PC-9 (cell line): ENCODE results near the gene AP4B1. TPM values are rescaled to one million over a fixed set of nuclear protein-coding genes. Genes with fewer than 3 reads are reported as not detected.

Experiments used
- BruUV-seq: library from RNA; stranded (reverse); fragments of 400-500 nt; replicated peaks from 2 replicates; lab custom pipeline; 2021; lab: Mats Ljungman, UMichigan
- CTCF ChIA-PET: fragments of 300-600 bp; sonication (Branson Sonifier 250); formaldehyde crosslinking; loops from one replicate; lab custom pipeline; 2022; ENCODE audit warnings: antibody characterized with exemption; lab: Charles Lee
- POLR2A ChIA-PET: fragments of 300-600 bp; sonication (Branson Sonifier 250); formaldehyde crosslinking; loops from one replicate; lab custom pipeline; 2022; ENCODE audit warnings: antibody characterized with exemption; ENCODE audit not compliant: unreplicated experiment; lab: Charles Lee
- DNase-seq, 2 experiments: peaks; one replicate each; pipeline versions ENCODE4 v3.0.0 to v3.0.0-alpha.2; 2015 to 2022; ENCODE audit warnings: mixed read lengths in 1 of 2
- H2AFZ ChIP-seq: fragments of 200-600 bp; sonication (generic); 2 replicates; pipeline ENCODE4 v1.8.1; 2017; ENCODE audit warnings: antibody characterized with exemption
- H3F3A ChIP-seq: fragments of 200-600 bp; sonication (generic); 2 replicates; pipeline ENCODE4 v1.8.1; 2017; ENCODE audit warnings: antibody characterized with exemption, mild to moderate bottlenecking, low read depth; ENCODE audit not compliant: insufficient read depth
- H3K27ac ChIP-seq: fragments of 200-600 bp; sonication (generic); 2 replicates; pipeline ENCODE4 v1.6.1; 2016; ENCODE audit warnings: mixed run types
- H3K27me3 ChIP-seq: fragments of 200-600 bp; sonication (generic); 2 replicates; pipeline ENCODE4 v1.6.1; 2016; ENCODE audit warnings: low read depth, mixed run types; ENCODE audit not compliant: insufficient read depth
- H3K36me3 ChIP-seq: fragments of 200-600 bp; sonication (generic); 2 replicates; pipeline ENCODE4 v1.6.1; 2016; ENCODE audit warnings: low read depth, mixed run types
- H3K4me1 ChIP-seq: fragments of 200-600 bp; sonication (generic); replicated peaks from 2 replicates; pipeline ENCODE4 v1.6.1; 2016; ENCODE audit warnings: mixed run types; ENCODE audit not compliant: insufficient read depth
- H3K4me2 ChIP-seq: fragments of 200-600 bp; sonication (generic); 2 replicates; pipeline ENCODE4 v1.6.1; 2017; ENCODE audit warnings: mixed run types
- H3K4me3 ChIP-seq: fragments of 200-600 bp; sonication (generic); 2 replicates; pipeline ENCODE4 v1.6.1; 2016; ENCODE audit warnings: mixed run types
- H3K79me2 ChIP-seq: fragments of 200-600 bp; sonication (generic); 2 replicates; pipeline ENCODE4 v1.6.1; 2017; ENCODE audit warnings: low read depth, mixed run types
- H3K9me2 ChIP-seq: fragments of 200-600 bp; sonication (generic); 2 replicates; pipeline ENCODE4 v1.8.1; 2017; ENCODE audit warnings: mild to moderate bottlenecking; ENCODE audit not compliant: insufficient read depth
- H3K9me3 ChIP-seq: fragments of 200-600 bp; sonication (generic); 2 replicates; pipeline ENCODE4 v1.8.1; 2016; ENCODE audit warnings: low read depth; ENCODE audit not compliant: insufficient read depth
- H4K20me1 ChIP-seq: fragments of 200-600 bp; sonication (generic); 2 replicates; pipeline ENCODE4 v1.8.1; 2017; ENCODE audit not compliant: insufficient read depth
- CTCF ChIP-seq: fragments of 200-600 bp; sonication (generic); conservative IDR thresholded peaks from 2 replicates; pipeline ENCODE4 v1.6.1; 2017; ENCODE audit warnings: mixed run types, antibody characterized with exemption, mild to moderate bottlenecking, moderate library complexity
- EZH2 ChIP-seq: fragments of 200-600 bp; sonication (generic); IDR thresholded peaks from 2 replicates; pipeline ENCODE4 v1.8.0; 2017; ENCODE audit warnings: antibody characterized with exemption, low read depth
- intact Hi-C: fragments of 100-400 bp; cut with micrococcal nuclease; formaldehyde crosslinking; loops from one replicate; pipeline ENCODE4 v1.10.0; 2022; ENCODE audit not compliant: unreplicated experiment
- total RNA-seq: library from RNA; stranded (reverse); gene quantifications from 2 replicates; pipeline ENCODE4 v1.2.3, GENCODE V29; 2021

Gene AP4B1
- total RNA-seq, 1 experiment from 2014 or later, result 11.7 TPM

DNA sequence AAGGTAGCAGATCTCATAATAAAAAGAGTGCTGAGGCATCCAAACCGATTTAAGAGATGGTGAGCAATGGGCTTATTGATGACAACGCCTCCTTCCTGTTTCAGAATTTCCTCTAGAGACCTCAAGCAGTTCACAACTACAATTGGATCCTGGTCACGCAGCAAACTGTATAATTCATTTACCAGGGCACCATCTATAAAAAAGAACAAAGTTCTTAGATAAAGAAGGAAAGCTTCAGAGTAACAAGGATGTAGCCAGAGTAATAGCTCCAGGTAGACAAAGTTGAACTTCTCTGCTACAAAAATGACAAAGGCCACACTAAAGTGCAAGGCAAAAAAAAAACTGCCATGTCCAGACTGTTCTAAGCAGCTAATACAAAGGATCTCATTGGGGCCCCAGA is 3.4 kb downstream of the AP4B1 start:
- no peaks in the 10 kb centered on the region for H3K9me3 ChIP-seq
- H3F3A ChIP-seq, result peaks cover 10% of the 10 kb centered on the region
- ChIA-PET POLR2A (no interaction called here), CTCF (no interaction called here)
- no peak for DNase-seq
- H3K79me2 ChIP-seq, result peaks cover 26% of the 10 kb centered on the region
- H3K9me2 ChIP-seq, result no peaks in the 10 kb centered on the region
- H3K27me3 ChIP-seq, result no peaks in the 10 kb centered on the region
- peaks cover 10% of the 10 kb centered on the region for H3K4me1 ChIP-seq
- TF ChIP-seq CTCF (no peak), EZH2 (no peak)
- no peak overlapping the region for H3K27ac ChIP-seq
- no peak overlapping the region for H3K4me3 ChIP-seq
- intact Hi-C loops, result no loop called here
- H2AFZ ChIP-seq, result no peak overlapping the region
- BruUV-seq, result no TSS peak
- no peak overlapping the region for H3K4me2 ChIP-seq
- no peaks in the 10 kb centered on the region for H4K20me1 ChIP-seq
- H3K36me3 ChIP-seq, result no peaks in the 10 kb centered on the region; the same call in 1 of the 2 replicates

- no peaks in the 10 kb centered on the region; the same call in 1 of the 2 replicates for H3K36me3 ChIP-seq
- peaks cover 10% of the 10 kb centered on the region for H3K4me1 ChIP-seq
- H3K4me3 ChIP-seq, result no peak overlapping the region
- ChIA-PET CTCF (no interaction called here), POLR2A (no interaction called here)
- H3K9me2 ChIP-seq, result no peaks in the 10 kb centered on the region
- peaks cover 17% of the 10 kb centered on the region for H3K79me2 ChIP-seq
- TF ChIP-seq CTCF (no peak), EZH2 (no peak)
- H2AFZ ChIP-seq, result no peak overlapping the region
- DNase-seq, result no peak
- H4K20me1 ChIP-seq, result no peaks in the 10 kb centered on the region
- intact Hi-C loops, result no loop called here
- H3F3A ChIP-seq, result peaks cover 9% of the 10 kb centered on the region
- H3K27me3 ChIP-seq, result no peaks in the 10 kb centered on the region
- no TSS peak for BruUV-seq
- no peaks in the 10 kb centered on the region for H3K9me3 ChIP-seq
- no peak overlapping the region for H3K27ac ChIP-seq
- H3K4me2 ChIP-seq, result no peak overlapping the region
Measured at GRCh38 chr1:113899111-113899510, 5.5 kb downstream of the AP4B1 start.

GRCh38 chr1:113898241-113898814 is 6.3 kb downstream of the AP4B1 start:
- no peak for DNase-seq
- intact Hi-C loops, result no loop called here

More at GRCh38 chr1:113898241-113898814, 6.3 kb downstream of the AP4B1 start:
- ChIA-PET CTCF (no interaction called here), POLR2A (no interaction called here)
- BruUV-seq, result no TSS peak
- no peaks in the 10 kb centered on the region for H3K27me3 ChIP-seq
- H3K4me2 ChIP-seq, result no peak overlapping the region
- H4K20me1 ChIP-seq, result no peaks in the 10 kb centered on the region
- no peak overlapping the region for H2AFZ ChIP-seq
- H3K4me1 ChIP-seq, result peaks cover 2% of the 10 kb centered on the region
- H3K27ac ChIP-seq, result no peak overlapping the region
- H3K9me3 ChIP-seq, result no peaks in the 10 kb centered on the region
- no peaks in the 10 kb centered on the region; the same call in 1 of the 2 replicates for H3K36me3 ChIP-seq
- H3K4me3 ChIP-seq, result no peak overlapping the region
- H3K9me2 ChIP-seq, result no peaks in the 10 kb centered on the region
- TF ChIP-seq CTCF (no peak), EZH2 (no peak)
- peaks cover 9% of the 10 kb centered on the region for H3K79me2 ChIP-seq
- H3F3A ChIP-seq, result 0 out of 2 replicates have a peak, but pooled peaks cover 5% of the 10 kb centered on the region
